GM19324 (cell line): ENCODE results near the gene PEDS1.
"Not testable (repeated sequence)": the region's sequence is repeated elsewhere in the genome, so short reads cannot be mapped to it uniquely, and the experiment has no call there.

Source experiments
- ATAC-seq: cut with Tn5 transposase; IDR thresholded peaks from one replicate; pipeline ENCODE4 v1.9.1; 2021; ENCODE audit warnings: mild to moderate bottlenecking, moderate library complexity; ENCODE audit not compliant: unreplicated experiment, low FRiP score

The PEDS1 gene

GRCh38 chr20:50116368-50116999, 37.0 kb downstream of the PEDS1 start:
- no peak for ATAC-seq

GRCh38 chr20:50115591-50116367, 37.7 kb downstream of the PEDS1 start:
- peak; percentile 69 for ATAC-seq

- ATAC-seq = no peak
These were observed 38.4 kb downstream of the PEDS1 start for GRCh38 chr20:50115041-50115512.

GRCh38 chr20:50113420-50114224, 39.9 kb downstream of the PEDS1 start:
- ATAC-seq = no peak

GRCh38 chr20:50112512-50113419, 40.8 kb downstream of the PEDS1 start, which contains the start of gene UBE2V1:
UBE2V1 (minus strand) TSS chr20:50113150; CDS start chr20:50113128, 22 bp downstream.
- ATAC-seq = peak; percentile 50

- no peak for ATAC-seq
These were observed 41.6 kb downstream of the PEDS1 start for GRCh38 chr20:50111829-50112495.

GRCh38 chr20:50111120-50111828, 42.2 kb downstream of the PEDS1 start:
- ATAC-seq = no peak

GRCh38 chr20:50110141-50111047, 43.1 kb downstream of the PEDS1 start:
- no peak for ATAC-seq

- no peak for ATAC-seq
These were observed 44.8 kb downstream of the PEDS1 start for GRCh38 chr20:50108556-50109235.

GRCh38 chr20:50107796-50108331, 45.7 kb downstream of the PEDS1 start:
- no peak for ATAC-seq

GRCh38 chr20:50107086-50107660, 46.4 kb downstream of the PEDS1 start:
- no peak for ATAC-seq

GRCh38 chr20:50106669-50107068, 46.9 kb downstream of the PEDS1 start:
- ATAC-seq = not testable (repeated sequence)
